GM21515 (cell line): Measurements from ENCODE around the gene ZDHHC9.
"Not testable (repeated sequence)": the region's sequence is repeated elsewhere in the genome, so short reads cannot be mapped to it uniquely, and the experiment has no call there.

Source experiments
- ATAC-seq: cut with Tn5 transposase; IDR thresholded peaks from one replicate; pipeline ENCODE4 v1.9.1; 2021; ENCODE audit not compliant: unreplicated experiment

Gene ZDHHC9

DNA sequence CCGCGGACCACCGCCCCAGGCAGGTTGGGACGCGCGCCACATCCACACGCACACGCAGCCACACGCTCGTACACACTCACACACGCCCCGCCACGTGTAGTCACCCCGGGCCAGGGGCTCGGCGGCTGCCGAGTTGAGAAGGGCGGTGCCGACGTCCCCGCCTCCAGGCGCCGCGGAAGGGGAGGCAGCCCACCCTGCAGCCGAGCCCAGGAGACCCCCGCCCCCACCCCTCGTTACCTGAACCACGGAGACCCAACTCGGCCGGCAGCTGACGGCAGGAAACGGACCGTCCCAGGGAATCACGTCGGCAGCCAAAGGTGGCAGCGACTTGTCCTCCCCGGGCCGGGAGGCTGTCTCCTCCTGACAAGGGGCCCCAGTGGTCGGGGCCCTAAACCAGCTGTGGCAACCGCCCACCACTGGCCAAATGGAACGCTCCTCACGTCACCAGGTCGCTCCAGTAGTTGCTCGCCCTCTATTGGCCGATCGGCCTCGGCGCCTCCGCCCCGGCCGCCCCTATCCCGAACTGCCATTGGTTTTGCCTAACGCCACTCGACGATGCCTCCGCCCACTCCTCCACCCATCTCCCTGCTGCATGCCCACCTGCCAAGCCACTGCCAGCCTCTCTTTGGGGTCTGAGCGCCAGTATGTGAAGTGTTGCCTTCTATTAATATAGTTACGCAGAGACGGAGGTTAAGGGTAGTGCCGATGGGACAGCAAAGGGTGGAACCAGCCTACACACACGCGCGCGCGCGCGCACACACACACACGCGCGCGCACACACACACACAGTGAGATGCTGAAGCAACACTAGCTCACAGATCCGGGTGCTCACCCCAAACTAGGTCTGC is at the start of gene ZDHHC9:
Gene ZDHHC9, minus strand, starts transcription at position 428 of the 848 bp plus-strand sequence. CDS start 1,941 bp downstream, outside the sequence.
- ATAC-seq, result peak; percentile 98

GRCh38 chrX:129877401-129877800 is 33.7 kb upstream of the ZDHHC9 start:
- no peak for ATAC-seq

GRCh38 chrX:129876771-129877305 is 33.2 kb upstream of the ZDHHC9 start:
- no peak for ATAC-seq

- ATAC-seq, result no peak
Observed at GRCh38 chrX:129875669-129876068, 32.0 kb upstream of the ZDHHC9 start.

- ATAC-seq, result no peak
Observed at GRCh38 chrX:129872524-129872923, 28.8 kb upstream of the ZDHHC9 start.

GRCh38 chrX:129866321-129866720 is 22.6 kb upstream of the ZDHHC9 start:
- not testable (repeated sequence) for ATAC-seq

GRCh38 chrX:129859134-129859533 is 15.4 kb upstream of the ZDHHC9 start:
- ATAC-seq, result not testable (repeated sequence)

GRCh38 chrX:129851825-129852224 is 8.1 kb upstream of the ZDHHC9 start:
- not testable (repeated sequence) for ATAC-seq

- ATAC-seq, result no peak
Observed at GRCh38 chrX:129846716-129847115, 3.0 kb upstream of the ZDHHC9 start.

- ATAC-seq, result no peak
Observed at GRCh38 chrX:129845616-129846190, 2.0 kb upstream of the ZDHHC9 start.

DNA sequence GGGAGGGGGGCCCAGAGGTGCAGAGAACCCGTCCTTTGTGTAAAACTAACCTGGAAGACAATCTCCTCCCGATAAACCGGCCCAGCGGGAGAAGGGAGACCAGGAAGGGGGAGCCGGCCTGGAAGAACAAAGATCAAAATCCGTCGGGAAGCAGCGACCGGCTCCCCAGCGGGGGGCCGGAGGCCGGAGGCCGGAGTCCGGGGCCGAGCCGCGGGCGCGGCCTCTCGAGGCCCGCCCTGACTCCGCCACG is 552 bp downstream of the ZDHHC9 start:
- no peak for ATAC-seq

GRCh38 chrX:129842510-129843208 is 1.0 kb downstream of the ZDHHC9 start:
- ATAC-seq, result no peak

DNA sequence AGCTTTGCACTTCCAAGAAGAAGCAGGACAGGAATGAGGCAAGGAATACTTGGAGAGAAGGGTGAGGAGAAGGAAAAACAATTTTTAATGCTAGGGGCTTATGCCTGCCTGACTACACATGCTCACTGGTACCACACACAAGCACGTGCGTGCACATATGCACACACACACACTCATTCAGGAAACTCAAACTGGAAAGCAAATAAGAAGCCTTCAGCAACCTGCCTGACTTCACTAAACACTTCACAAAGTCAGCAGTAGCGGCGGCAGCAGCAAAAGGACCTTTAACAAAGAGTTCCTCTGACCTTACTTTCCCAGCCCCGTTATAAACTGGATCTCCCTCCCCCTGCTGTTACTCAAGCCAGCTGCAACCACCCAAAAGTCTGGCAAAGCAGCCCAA is 3.3 kb downstream of the ZDHHC9 start:
- ATAC-seq, result no peak

DNA sequence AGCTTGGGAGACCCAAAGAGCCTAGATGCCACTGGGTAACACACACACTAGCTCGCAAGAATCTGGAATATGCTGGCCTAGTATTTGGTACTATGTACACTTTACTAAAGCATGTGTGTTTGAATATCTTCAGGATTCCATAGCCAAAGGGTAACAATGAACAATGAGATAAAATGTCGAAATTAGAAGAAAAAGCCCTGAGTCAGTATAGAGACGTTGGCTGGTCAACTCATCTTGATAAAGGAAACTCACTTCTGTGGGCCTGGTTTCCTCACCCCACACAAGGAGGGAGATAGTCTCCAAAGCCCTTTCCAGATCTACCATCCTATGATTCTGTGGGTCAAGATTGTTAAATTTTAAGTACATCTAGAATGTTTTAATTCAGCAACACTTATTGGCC is 6.9 kb downstream of the ZDHHC9 start:
- no peak for ATAC-seq

DNA sequence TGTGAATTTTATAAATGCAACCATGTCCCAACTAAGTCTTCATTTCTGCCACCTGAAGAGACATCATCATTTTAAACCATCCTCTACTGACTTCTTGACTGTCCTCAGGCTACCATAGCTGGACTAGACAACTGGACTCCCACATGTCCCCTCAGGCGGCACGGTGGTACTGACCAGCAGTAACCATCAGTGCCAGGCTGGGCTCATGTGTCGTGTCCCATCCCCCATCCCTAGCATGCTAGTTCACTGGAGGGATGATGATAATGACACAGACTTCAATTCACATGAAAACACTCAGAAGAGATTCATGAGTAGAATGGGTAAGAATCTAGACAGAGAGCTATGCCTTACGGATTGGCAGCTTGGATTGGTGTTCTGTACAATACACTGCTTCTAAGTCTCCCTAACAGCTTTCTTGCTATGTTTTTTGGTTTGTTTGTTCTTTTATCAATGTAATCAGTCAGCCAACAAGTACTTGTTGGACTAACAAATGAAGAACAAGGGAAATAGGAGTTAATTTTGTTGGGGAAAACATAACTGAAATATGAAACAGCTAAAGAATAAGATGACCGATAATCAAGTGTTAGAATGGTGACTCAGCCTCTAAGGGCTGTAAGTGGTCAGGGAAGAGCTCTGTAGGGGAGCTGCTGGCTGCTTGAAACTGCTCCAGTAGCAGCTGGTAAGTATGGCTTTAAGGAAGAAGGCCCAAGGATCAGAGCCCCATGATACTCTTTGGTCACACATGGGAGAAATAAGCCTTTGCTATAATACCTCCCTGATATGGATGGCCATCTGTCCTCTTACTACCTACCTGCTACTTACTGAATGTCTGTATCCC is 10.3 kb downstream of the ZDHHC9 start:
- ATAC-seq, result no peak

DNA sequence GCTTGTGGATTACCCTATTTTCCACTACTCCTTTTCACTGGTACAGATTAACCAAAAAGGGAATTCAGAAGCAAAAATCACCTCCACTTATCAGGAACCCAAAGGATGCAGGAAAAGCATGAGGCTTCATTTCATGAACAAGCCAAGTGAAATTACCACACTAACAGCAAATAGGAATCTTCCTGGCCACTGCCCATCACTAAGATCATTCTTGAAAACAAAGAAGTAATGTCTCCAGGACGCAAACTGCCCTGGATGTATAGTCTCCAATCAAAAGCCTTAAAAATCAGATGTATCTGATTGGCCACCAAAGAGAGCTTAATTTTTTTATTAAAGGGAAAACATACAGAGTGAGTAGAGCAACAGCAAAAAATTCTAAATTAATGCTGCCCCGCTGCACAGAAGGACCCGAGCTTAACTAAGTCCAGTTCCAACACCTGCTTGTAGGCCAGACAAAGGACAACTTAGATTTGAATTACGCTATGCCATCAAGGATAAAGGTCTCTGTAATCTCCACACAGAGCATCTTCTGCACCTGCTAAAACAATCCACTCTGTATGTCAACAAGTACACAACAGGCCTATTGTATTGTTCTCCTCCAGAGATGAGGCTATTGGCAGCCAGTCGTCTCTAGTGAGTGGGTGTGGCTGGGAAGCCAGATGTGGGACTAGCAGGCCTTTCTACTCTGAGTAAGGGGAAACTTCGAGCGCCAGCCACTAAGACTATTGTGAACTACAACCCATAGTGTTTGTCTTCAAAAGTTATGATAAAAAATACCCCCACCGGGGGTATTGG is 12.4 kb downstream of the ZDHHC9 start:
- ATAC-seq, result no peak

DNA sequence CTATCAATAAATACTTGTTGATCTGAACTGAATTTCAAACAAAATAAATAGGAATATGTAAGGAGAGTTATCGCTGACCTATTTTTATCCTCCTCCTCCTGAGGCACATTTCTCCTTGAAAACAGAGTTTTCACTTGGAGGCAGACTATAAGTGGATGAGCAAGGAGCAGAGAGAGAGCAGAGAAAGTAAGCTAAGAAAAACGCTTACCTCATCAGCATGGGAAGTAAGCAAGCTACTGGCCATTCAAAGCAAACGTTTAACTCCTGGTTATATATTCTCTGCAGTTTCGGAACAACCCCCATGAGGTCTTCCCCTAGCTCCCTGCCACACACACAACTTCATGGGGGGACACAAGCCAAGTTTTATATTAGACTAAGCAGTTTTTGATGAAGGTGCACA is 13.2 kb downstream of the ZDHHC9 start:
- ATAC-seq, result no peak

DNA sequence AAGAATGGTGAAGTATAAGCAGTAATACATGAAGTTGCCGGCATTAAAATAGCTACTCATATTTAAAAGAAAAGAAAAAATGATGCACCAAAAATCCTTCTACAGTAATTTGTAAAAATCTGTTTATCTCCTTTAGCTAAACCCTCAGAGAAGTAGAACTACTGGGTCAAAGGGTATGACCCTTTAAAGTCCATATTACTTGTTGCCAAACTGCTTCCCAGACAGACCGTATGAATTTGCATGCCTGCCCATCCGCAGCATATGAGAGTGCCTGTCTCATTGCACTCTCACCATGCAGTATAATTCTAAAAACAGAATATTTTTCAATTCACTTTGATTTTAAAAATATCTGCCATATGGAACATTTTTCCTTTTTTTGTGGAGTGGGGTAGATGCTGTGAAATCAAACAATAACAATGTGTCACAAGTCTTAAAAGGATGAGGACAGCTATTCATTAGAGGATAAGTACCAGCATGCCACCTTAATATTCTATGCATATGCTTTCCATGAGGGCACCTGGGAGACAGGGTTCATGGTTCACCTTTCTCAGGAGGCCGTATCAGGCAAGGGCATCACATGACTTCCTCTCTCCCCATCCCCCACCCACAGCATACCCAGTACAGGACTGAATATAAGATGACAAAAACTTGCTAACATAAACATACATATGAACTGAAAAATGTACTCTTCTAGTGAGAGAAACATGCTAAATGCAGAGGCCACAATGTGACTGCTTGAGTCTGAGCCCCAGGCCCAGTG is 17.8 kb downstream of the ZDHHC9 start:
- ATAC-seq, result no peak

DNA sequence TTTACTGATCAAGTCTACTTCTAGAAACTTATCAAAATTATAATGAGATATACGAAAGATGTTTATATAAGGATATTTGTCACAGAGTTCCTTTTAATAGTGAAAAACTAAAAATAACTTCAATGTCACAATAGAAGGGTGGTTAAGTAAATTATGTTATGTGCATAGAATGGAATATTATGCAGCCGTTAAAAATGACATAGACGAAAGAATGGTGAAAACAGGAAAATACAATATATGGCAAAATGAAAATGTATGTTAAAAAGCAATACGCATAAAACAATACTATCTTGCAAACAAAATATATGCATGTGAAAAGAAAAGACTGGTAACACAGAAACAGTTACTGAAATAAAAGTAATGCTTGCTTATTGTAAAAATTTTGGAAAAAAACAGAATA is 19.1 kb downstream of the ZDHHC9 start:
- no peak for ATAC-seq

- no peak for ATAC-seq
Observed at GRCh38 chrX:129823522-129823921, 20.2 kb downstream of the ZDHHC9 start.
